ENCODE data around the gene FAM81B.

Gene FAM81B

DNA sequence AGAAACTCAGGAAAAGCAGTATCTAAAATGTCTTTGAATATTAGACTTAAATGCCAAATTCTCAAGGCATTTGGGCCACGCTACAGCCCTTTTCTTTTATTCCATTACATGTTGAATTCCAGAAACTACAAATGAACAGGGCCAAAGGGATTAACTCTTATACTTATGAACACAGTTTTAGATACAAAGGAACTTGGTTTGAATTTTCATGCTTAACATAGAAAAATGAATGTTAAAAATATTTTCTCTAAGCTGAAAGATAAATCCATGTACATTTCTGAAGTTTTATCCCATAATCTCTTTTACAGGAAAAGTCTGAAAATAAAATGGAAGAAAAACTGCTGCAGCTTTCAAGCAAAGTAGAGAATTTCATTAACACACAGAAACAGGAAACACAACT, 56.8 kb downstream of the FAM81B start:
- TF ChIP-seq, protein P1, sequence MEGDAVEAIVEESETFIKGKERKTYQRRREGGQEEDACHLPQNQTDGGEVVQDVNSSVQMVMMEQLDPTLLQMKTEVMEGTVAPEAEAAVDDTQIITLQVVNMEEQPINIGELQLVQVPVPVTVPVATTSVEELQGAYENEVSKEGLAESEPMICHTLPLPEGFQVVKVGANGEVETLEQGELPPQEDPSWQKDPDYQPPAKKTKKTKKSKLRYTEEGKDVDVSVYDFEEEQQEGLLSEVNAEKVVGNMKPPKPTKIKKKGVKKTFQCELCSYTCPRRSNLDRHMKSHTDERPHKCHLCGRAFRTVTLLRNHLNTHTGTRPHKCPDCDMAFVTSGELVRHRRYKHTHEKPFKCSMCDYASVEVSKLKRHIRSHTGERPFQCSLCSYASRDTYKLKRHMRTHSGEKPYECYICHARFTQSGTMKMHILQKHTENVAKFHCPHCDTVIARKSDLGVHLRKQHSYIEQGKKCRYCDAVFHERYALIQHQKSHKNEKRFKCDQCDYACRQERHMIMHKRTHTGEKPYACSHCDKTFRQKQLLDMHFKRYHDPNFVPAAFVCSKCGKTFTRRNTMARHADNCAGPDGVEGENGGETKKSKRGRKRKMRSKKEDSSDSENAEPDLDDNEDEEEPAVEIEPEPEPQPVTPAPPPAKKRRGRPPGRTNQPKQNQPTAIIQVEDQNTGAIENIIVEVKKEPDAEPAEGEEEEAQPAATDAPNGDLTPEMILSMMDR (IDR thresholded peaks at IDR 0.05; ENCODE audit: low read length) = no peak
- no peak for TF ChIP-seq EZH2 (IDR thresholded peaks at IDR 0.05; ENCODE audit: borderline replicate concordance, low read length)
- no peaks in the 10 kb centered on the region for H3K27me3 ChIP-seq (ENCODE audit: insufficient read depth, low read length)
- no peaks in the 10 kb centered on the region for H3K36me3 ChIP-seq (ENCODE audit: insufficient read depth, low read length)
- no peaks in the 10 kb centered on the region for H3F3A ChIP-seq (ENCODE audit: insufficient read depth, low read length)
- no peak overlapping the region for H3K27ac ChIP-seq (ENCODE audit: low read depth, low read length, poor library complexity, severe bottlenecking)
- no peak overlapping the region for H3K4me3 ChIP-seq (ENCODE audit: low read depth, low read length, poor library complexity, severe bottlenecking)
- no peaks in the 10 kb centered on the region for H3K9me2 ChIP-seq (ENCODE audit: low read depth, low read length)
- H3K79me2 ChIP-seq (ENCODE audit: insufficient read depth, low read length) = no peaks in the 10 kb centered on the region
- no peak overlapping the region for H2AFZ ChIP-seq (ENCODE audit: low read length)
- no peak overlapping the region for H3K9ac ChIP-seq (ENCODE audit: low read length)
- no peaks in the 10 kb centered on the region for H4K20me1 ChIP-seq (ENCODE audit: insufficient read depth, low read length)
- H3K4me2 ChIP-seq (ENCODE audit: low read length) = no peak overlapping the region
- no peaks in the 10 kb centered on the region for H3K9me3 ChIP-seq (ENCODE audit: low read length)
- H3K4me1 ChIP-seq (ENCODE audit: insufficient read depth, low read length, severe bottlenecking) = no peaks in the 10 kb centered on the region

DNA sequence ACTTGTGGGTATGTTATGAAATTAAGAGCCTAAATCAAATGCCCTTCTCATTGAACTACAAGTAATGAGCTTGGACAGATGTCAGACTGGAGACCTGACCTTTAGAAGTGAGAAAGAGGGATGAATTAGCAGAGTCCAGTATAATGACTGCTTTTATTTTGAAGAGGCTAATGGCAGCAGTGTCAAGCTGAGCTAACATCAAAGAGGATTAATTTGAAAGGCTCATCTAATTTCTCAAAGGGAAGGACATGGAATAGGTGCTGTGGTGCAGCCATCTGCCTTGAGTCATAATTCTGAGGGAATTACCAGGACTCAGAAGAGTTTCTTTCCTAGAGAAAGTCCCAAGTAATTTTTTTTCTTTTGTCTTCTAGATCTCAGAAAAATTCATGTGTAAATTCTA, 57.6 kb downstream of the FAM81B start:
- H3K36me3 ChIP-seq (ENCODE audit: insufficient read depth, low read length) = no peaks in the 10 kb centered on the region
- no peaks in the 10 kb centered on the region for H3K9me3 ChIP-seq (ENCODE audit: low read length)
- H4K20me1 ChIP-seq (ENCODE audit: insufficient read depth, low read length) = no peaks in the 10 kb centered on the region
- H3K79me2 ChIP-seq (ENCODE audit: insufficient read depth, low read length) = no peaks in the 10 kb centered on the region
- H3K4me3 ChIP-seq (ENCODE audit: low read depth, low read length, poor library complexity, severe bottlenecking) = no peak overlapping the region
- no peaks in the 10 kb centered on the region for H3K9me2 ChIP-seq (ENCODE audit: low read depth, low read length)
- no peaks in the 10 kb centered on the region for H3K4me1 ChIP-seq (ENCODE audit: insufficient read depth, low read length, severe bottlenecking)
- no peak for TF ChIP-seq EZH2 (IDR thresholded peaks at IDR 0.05; ENCODE audit: borderline replicate concordance, low read length)
- TF ChIP-seq, protein P1 (IDR thresholded peaks at IDR 0.05; ENCODE audit: low read length) = no peak
- H2AFZ ChIP-seq (ENCODE audit: low read length) = no peak overlapping the region
- no peak overlapping the region for H3K27ac ChIP-seq (ENCODE audit: low read depth, low read length, poor library complexity, severe bottlenecking)
- no peaks in the 10 kb centered on the region for H3K27me3 ChIP-seq (ENCODE audit: insufficient read depth, low read length)
- H3K4me2 ChIP-seq (ENCODE audit: low read length) = no peak overlapping the region
- H3F3A ChIP-seq (ENCODE audit: insufficient read depth, low read length) = no peaks in the 10 kb centered on the region
- no peak overlapping the region for H3K9ac ChIP-seq (ENCODE audit: low read length)

DNA sequence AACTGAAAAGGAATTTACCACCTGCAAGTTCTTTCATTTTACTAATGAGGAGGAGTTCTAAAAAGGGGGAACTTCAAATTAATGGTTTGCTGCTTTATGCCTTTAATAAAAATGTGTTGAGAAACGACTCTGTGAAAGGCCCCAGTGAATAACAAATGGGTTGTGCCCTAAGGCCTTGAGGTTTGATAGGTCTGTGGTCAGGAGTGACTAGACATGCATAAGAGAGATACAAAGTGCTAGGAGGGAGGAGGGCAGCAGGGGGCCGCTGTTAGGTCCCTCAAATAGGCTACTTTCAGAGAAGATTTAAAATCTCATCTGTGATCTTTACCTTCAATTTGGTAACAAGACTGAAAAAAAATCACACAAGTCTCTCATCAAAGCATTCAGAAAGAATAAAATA, 58.3 kb downstream of the FAM81B start:
- H3K27me3 ChIP-seq (ENCODE audit: insufficient read depth, low read length) = no peaks in the 10 kb centered on the region
- H3K4me3 ChIP-seq (ENCODE audit: low read depth, low read length, poor library complexity, severe bottlenecking) = no peak overlapping the region
- no peaks in the 10 kb centered on the region for H3K36me3 ChIP-seq (ENCODE audit: insufficient read depth, low read length)
- H3K9me2 ChIP-seq (ENCODE audit: low read depth, low read length) = no peaks in the 10 kb centered on the region
- no peak overlapping the region for H3K27ac ChIP-seq (ENCODE audit: low read depth, low read length, poor library complexity, severe bottlenecking)
- H3K79me2 ChIP-seq (ENCODE audit: insufficient read depth, low read length) = no peaks in the 10 kb centered on the region
- no peak overlapping the region for H3K9ac ChIP-seq (ENCODE audit: low read length)
- H4K20me1 ChIP-seq (ENCODE audit: insufficient read depth, low read length) = no peaks in the 10 kb centered on the region
- H3K9me3 ChIP-seq (ENCODE audit: low read length) = no peaks in the 10 kb centered on the region
- no peak overlapping the region for H2AFZ ChIP-seq (ENCODE audit: low read length)
- no peaks in the 10 kb centered on the region for H3F3A ChIP-seq (ENCODE audit: insufficient read depth, low read length)
- no peak overlapping the region for H3K4me2 ChIP-seq (ENCODE audit: low read length)
- TF ChIP-seq, protein P1 (IDR thresholded peaks at IDR 0.05; ENCODE audit: low read length) = no peak
- no peaks in the 10 kb centered on the region for H3K4me1 ChIP-seq (ENCODE audit: insufficient read depth, low read length, severe bottlenecking)
